HepG2 (cell line): Measurements from ENCODE around the gene SATB2. TPM values are rescaled to one million over a fixed set of nuclear protein-coding genes. Genes with fewer than 3 reads are reported as not detected.

ENCODE experiments used
- ATAC-seq: fragments of 200-7000 bp; cut with Tn5 transposase; 3 replicates; pipeline ENCODE4 v1.9.1; 2020; ENCODE audit warnings: mild to moderate bottlenecking, moderate library complexity
- BruUV-seq: library from RNA; stranded (reverse); fragments of 400-500 nt; replicated peaks from 2 replicates; lab custom pipeline; 2021; lab: Mats Ljungman, UMichigan
- CTCF ChIA-PET: fragments of 300-600 bp; formaldehyde crosslinking; extraction: SDS; loops from one replicate; lab custom pipeline; 2021; ENCODE audit warnings: low total read pairs, inconsistent platforms, low intra/inter-chr PET ratio; lab: Yijun Ruan, JAX
- POLR2A ChIA-PET: fragments of 350-600 bp; sonication (Branson Sonifier 250); formaldehyde crosslinking; loops from one replicate; lab custom pipeline; 2020; ENCODE audit warnings: antibody characterized with exemption, inconsistent platforms; lab: Yijun Ruan, JAX
- DNase-seq: peaks from one replicate; pipeline ENCODE4 v3.0.0-alpha.2; 2015; ENCODE audit warnings: low spot score
- FAIRE-seq: peaks from 3 replicates; lab custom pipeline; 2011; peaks lifted over from hg19 to GRCh38; lab: Jason Lieb, UNC
- H2AFZ ChIP-seq: one replicate; pipeline ENCODE4 v1.6.1; 2011; ENCODE audit warnings: low read length, inconsistent platforms
- H3K27ac ChIP-seq: fragments of 300-600 bp; 3 replicates; pipeline ENCODE4 v1.8.0; 2011; ENCODE audit warnings: mixed run types, mild to moderate bottlenecking, mixed read lengths, low read length, inconsistent platforms; ENCODE audit not compliant: insufficient read depth; ENCODE audit errors: extremely low read length
- H3K27me3 ChIP-seq, 2 experiments: fragments of 200-600 bp in 1 of 2; 2 replicates in 1 of 2; 3 replicates in 1 of 2; pipeline versions ENCODE4 v1.6.0 to v1.8.0; 2011; ENCODE audit warnings: low read length in 2 of 2, mild to moderate bottlenecking in 2 of 2, moderate library complexity in 2 of 2, inconsistent platforms in 1 of 2; ENCODE audit not compliant: insufficient read depth in 2 of 2, control insufficient read depth in 1 of 2
- H3K36me3 ChIP-seq, 2 experiments: fragments of 200-600 bp in 1 of 2; replicated peaks in 1 of 2; 2 replicates in 1 of 2; 3 replicates in 1 of 2; pipeline versions ENCODE4 v1.5.1 to v1.8.0; 2011; ENCODE audit warnings: low read length in 2 of 2, inconsistent platforms in 1 of 2; ENCODE audit not compliant: insufficient read depth in 2 of 2, control insufficient read depth in 1 of 2
- H3K4me1 ChIP-seq: 2 replicates; pipeline ENCODE4 v1.5.1; 2012; ENCODE audit warnings: low read length, inconsistent platforms; ENCODE audit not compliant: insufficient read depth
- H3K4me2 ChIP-seq: 2 replicates; pipeline ENCODE4 v1.6.0; 2011; ENCODE audit warnings: low read depth, low read length, inconsistent platforms
- H3K4me3 ChIP-seq, 3 experiments: fragments of 200-600 bp in 1 of 3; sonication (generic), shearing (Covaris generic) in 1 of 3; replicated peaks in 1 of 3; 2 replicates each; pipeline ENCODE4 v1.5.1; 2011 to 2016; ENCODE audit warnings: low read length in 3 of 3, inconsistent platforms in 2 of 3, low read depth in 2 of 3, mild to moderate bottlenecking in 2 of 3, control low read depth in 1 of 3, mixed read lengths in 1 of 3; ENCODE audit not compliant: insufficient read depth in 1 of 3
- H3K79me2 ChIP-seq: one replicate; pipeline ENCODE4 v1.6.1; 2011; ENCODE audit warnings: low read length, inconsistent platforms; ENCODE audit not compliant: insufficient read depth
- H3K9ac ChIP-seq: 2 replicates; pipeline ENCODE4 v1.6.0; 2011; ENCODE audit warnings: mild to moderate bottlenecking, low read depth, low read length, inconsistent platforms; ENCODE audit not compliant: insufficient read depth
- H3K9me3 ChIP-seq: 2 replicates; pipeline ENCODE4 v1.5.1; 2012; ENCODE audit warnings: mild to moderate bottlenecking, low read length
- H4K20me1 ChIP-seq: 2 replicates; pipeline ENCODE4 v1.6.0; 2011; ENCODE audit warnings: inconsistent platforms, mild to moderate bottlenecking, low read length, moderate library complexity; ENCODE audit not compliant: insufficient read depth
- ARNTL ChIP-seq: sonication (generic); formaldehyde crosslinking; IDR thresholded peaks from 2 replicates; pipeline ENCODE4 v1.4.0; 2020; ENCODE audit warnings: mild to moderate bottlenecking, missing genetic modification reagents
- BRD4 ChIP-seq: sonication (generic); formaldehyde crosslinking; IDR thresholded peaks from 2 replicates; pipeline ENCODE4 v1.4.0; 2020; ENCODE audit warnings: missing genetic modification reagents
- DNMT3B ChIP-seq: conservative IDR thresholded peaks from 2 replicates; pipeline ENCODE4 v1.6.1; 2016; ENCODE audit warnings: missing biosample characterization, control low read depth
- JARID2 ChIP-seq: sonication (generic); formaldehyde crosslinking; IDR thresholded peaks from 2 replicates; pipeline ENCODE4 v1.8.1; 2023; ENCODE audit warnings: missing genetic modification reagents, inconsistent platforms; ENCODE audit not compliant: insufficient replicate concordance
- KLF16 ChIP-seq, 2 experiments: sonication (generic) in 1 of 2; formaldehyde crosslinking in 1 of 2; IDR thresholded peaks; 2 replicates each; pipeline versions ENCODE4 v1.6.1 to v1.8.0; 2016 to 2023; ENCODE audit warnings: missing genetic modification reagents in 2 of 2, missing compliant biosample characterization in 1 of 2
- MAX ChIP-seq: IDR thresholded peaks from 2 replicates; pipeline ENCODE4 v1.6.1; 2012; ENCODE audit warnings: inconsistent platforms
- MXI1 ChIP-seq: IDR thresholded peaks from 3 replicates; pipeline ENCODE4 v1.6.1; 2012; ENCODE audit warnings: low read depth, low read length, inconsistent platforms, borderline replicate concordance
- NCOA2 ChIP-seq: sonication (generic); formaldehyde crosslinking; IDR thresholded peaks from 2 replicates; pipeline ENCODE4 v1.8.0; 2022; ENCODE audit warnings: inconsistent platforms
- NFKBIZ ChIP-seq: IDR thresholded peaks from 2 replicates; pipeline ENCODE4 v1.6.1; 2018; ENCODE audit warnings: missing genetic modification reagents, missing compliant biosample characterization
- NFYB ChIP-seq: sonication (generic); formaldehyde crosslinking; IDR thresholded peaks from 2 replicates; pipeline ENCODE4 v1.4.0; 2020; ENCODE audit warnings: missing genetic modification reagents
- RFX5 ChIP-seq: IDR thresholded peaks from 2 replicates; pipeline ENCODE4 v1.6.1; 2011; ENCODE audit warnings: low read depth, low read length, improper control_type of control experiment
- SETDB1 ChIP-seq: sonication (generic); formaldehyde crosslinking; IDR thresholded peaks from 2 replicates; pipeline ENCODE4 v1.5.1; 2020; ENCODE audit warnings: missing genetic modification reagents, mild to moderate bottlenecking, borderline replicate concordance
- SP2 ChIP-seq: sonication (generic); formaldehyde crosslinking; IDR thresholded peaks from 2 replicates; pipeline ENCODE4 v1.5.1; 2020; ENCODE audit warnings: mild to moderate bottlenecking, missing genetic modification reagents
- SP5 ChIP-seq: IDR thresholded peaks from 2 replicates; pipeline ENCODE4 v1.6.1; 2016; ENCODE audit warnings: low read depth, borderline replicate concordance
- TBX3 ChIP-seq: fragments of 450-650 bp; IDR thresholded peaks from 2 replicates; pipeline ENCODE4 v1.6.1; 2017; ENCODE audit warnings: antibody characterized with exemption, mild to moderate bottlenecking, inconsistent platforms, borderline replicate concordance
- ZBTB26 ChIP-seq: IDR thresholded peaks from 2 replicates; pipeline ENCODE4 v1.6.1; 2016; ENCODE audit warnings: missing compliant biosample characterization, missing genetic modification reagents, borderline replicate concordance
- ZFP36L1 ChIP-seq: sonication (generic); formaldehyde crosslinking; IDR thresholded peaks from 2 replicates; pipeline ENCODE4 v1.8.0; 2022; ENCODE audit warnings: mild to moderate bottlenecking, missing genetic modification reagents, moderate library complexity
- ZKSCAN5 ChIP-seq: sonication (generic); formaldehyde crosslinking; IDR thresholded peaks from 2 replicates; pipeline ENCODE4 v1.5.1; 2020; ENCODE audit warnings: mild to moderate bottlenecking, missing genetic modification reagents
- ZNF879 ChIP-seq: sonication (generic); formaldehyde crosslinking; IDR thresholded peaks from 2 replicates; pipeline ENCODE4 v1.8.1; 2023; ENCODE audit warnings: missing genetic modification reagents
- WGBS: methylation state at CpG from one replicate; pipeline ENCODE4 v1.1.6; 2017; ENCODE audit warnings: low lambda C conversion rate; 5-methylcytosine and 5-hydroxymethylcytosine counted together
- in situ Hi-C: cut with HindIII; loops from 2 replicates; pipeline ENCODE4 v1.10.0; 2017; ENCODE audit warnings: low pct_unique_long_range_greater_than_20kb; ENCODE audit not compliant: extremely low pct_ligation_motif_present
- intact Hi-C: fragments of 100-400 bp; cut with micrococcal nuclease; formaldehyde crosslinking; loops from one replicate; pipeline ENCODE4 v1.10.0; 2022; ENCODE audit not compliant: unreplicated experiment
- polyA plus RNA-seq, 8 experiments: library from polyadenylated mRNA; depleted of rRNA in 3 of 8; stranded (reverse) in 7 of 8; unstranded in 1 of 8; fragments of >200 nt; fragmentation: Illumina TruSeq in 4 of 8; extraction: Trizol in 4 of 8; gene quantifications; 2 replicates each; pipeline versions ENCODE4 v1.2.1 to v1.2.3, GENCODE V29; 2011 to 2016; ENCODE audit warnings: low read depth in 4 of 8, missing spikeins in 1 of 8, mixed read lengths in 1 of 8; ENCODE audit not compliant: insufficient read depth in 1 of 8
- total RNA-seq, 5 experiments: library from RNA; depleted of rRNA; stranded (reverse); fragments of >200 nt; fragmentation: Illumina TruSeq; extraction: Trizol; gene quantifications; 2 replicates each; pipeline ENCODE4 v1.2.3, GENCODE V29; 2016; ENCODE audit warnings: low read depth in 1 of 5
- TF ChIP-seq, protein P1 (sequence below): sonication (generic); formaldehyde crosslinking; IDR thresholded peaks from 2 replicates; pipeline ENCODE4 v1.5.1; 2020; ENCODE audit warnings: missing genetic modification reagents, mild to moderate bottlenecking, borderline replicate concordance

Gene SATB2
- total and polyA plus RNA-seq, 2 of the 13 experiments (the other 11 are each of a cell fraction or from before 2014, with no cell fraction given) = 2.5 to 5.5 TPM

DNA sequence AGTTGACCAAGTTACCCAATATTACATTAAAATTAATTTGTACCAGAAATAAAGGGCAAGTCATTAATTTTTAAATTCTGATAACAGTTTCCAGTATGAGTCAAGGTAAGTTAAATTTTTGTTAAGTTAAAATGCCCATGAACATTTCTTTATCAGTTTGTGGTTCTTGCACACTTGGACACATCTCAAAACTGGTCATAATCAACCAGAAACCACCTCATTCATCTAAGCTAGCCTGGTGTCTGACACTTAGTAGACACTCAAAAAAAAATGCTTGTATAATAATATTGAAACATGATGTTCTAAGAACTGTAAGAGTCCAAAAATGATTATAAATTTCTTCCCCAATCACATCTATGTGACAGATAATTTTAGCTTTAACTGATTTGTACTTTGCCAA is 62.4 kb downstream of the SATB2 start:
- Histone ChIP-seq H3K4me3 (no peak overlapping the region), H4K20me1 (no peaks in the 10 kb centered on the region), H3K79me2 (no peaks in the 10 kb centered on the region), H3K36me3 (no peaks in the 10 kb centered on the region), H2AFZ (no peak overlapping the region), H3K9ac (no peak overlapping the region), H3K4me1 (no peaks in the 10 kb centered on the region), H3K9me3 (no peaks in the 10 kb centered on the region), H3K4me2 (no peak overlapping the region), H3K27me3 (no peaks in the 10 kb centered on the region), H3K27ac (no peak overlapping the region)
- no peak for ATAC-seq
- in situ Hi-C loops (no loop called here), intact Hi-C loops (no loop called here)
- BruUV-seq = no TSS peak
- FAIRE-seq = no peak
- no peak for DNase-seq
- CTCF ChIA-PET = no interaction called here
- POLR2A ChIA-PET = no interaction called here
- TF ChIP-seq SP2 (CRISPR knock-in tag) (no peak), SP5 (no peak), DNMT3B (CRISPR knock-in tag) (no peak), TBX3 (no peak), NFYB (CRISPR knock-in tag) (no peak), NFKBIZ (CRISPR knock-in tag) (no peak), NCOA2 (CRISPR knock-in tag) (no peak)
- TF ChIP-seq, protein P1, sequence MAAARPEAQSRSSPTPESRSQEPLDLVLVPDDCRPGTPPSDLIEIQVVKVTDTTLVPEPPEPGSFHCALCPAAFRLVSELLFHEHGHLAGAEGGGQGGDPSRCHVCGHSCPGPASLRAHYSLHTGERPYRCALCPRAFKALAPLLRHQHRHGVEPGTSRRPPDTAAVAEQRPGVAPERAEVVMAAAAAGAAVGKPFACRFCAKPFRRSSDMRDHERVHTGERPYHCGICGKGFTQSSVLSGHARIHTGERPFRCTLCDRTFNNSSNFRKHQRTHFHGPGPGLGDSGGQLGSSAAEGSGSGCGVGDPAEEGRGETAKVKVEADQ (CRISPR knock-in tag) = no peak

DNA sequence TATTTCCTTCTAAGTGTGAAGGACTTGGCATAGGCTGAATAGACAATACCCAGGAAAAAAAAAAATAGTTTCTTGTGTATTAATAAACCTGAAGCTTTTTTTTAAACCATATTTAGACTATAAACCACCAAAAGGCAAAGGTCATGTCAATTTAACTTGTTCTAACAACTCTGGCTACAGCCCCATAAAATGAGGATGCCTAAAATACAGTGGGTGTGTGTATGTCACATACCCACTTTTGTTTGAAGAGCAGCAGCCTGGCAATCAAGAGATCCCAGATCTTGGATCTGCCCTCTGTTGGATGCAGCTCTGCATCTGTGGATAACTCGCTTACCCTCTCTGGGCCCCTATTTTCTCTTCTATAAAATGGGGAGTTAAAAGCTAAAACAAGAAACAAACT is 65.4 kb downstream of the SATB2 start:
- Histone ChIP-seq H3K79me2 (no peaks in the 10 kb centered on the region), H3K9me3 (no peaks in the 10 kb centered on the region), H2AFZ (no peak overlapping the region), H3K4me3 (no peak overlapping the region), H3K9ac (no peak overlapping the region), H3K27me3 (no peaks in the 10 kb centered on the region), H3K36me3 (no peaks in the 10 kb centered on the region), H3K4me2 (no peak overlapping the region), H3K27ac (no peak overlapping the region), H4K20me1 (no peaks in the 10 kb centered on the region), H3K4me1 (no peaks in the 10 kb centered on the region)
- ChIA-PET POLR2A (no interaction called here), CTCF (no interaction called here)
- no TSS peak for BruUV-seq
- 48% methylated on average over 1 of the region's 1 CpG for WGBS
- intact Hi-C loops = no loop called here
- DNase-seq (no peak), ATAC-seq (no peak), FAIRE-seq (no peak)
- no peak for TF ChIP-seq KLF16 (CRISPR knock-in tag; IDR thresholded peaks at IDR 0.05)
- TF ChIP-seq JARID2 (CRISPR knock-in tag) = no peak
- no peak for TF ChIP-seq ZBTB26 (CRISPR knock-in tag)
- TF ChIP-seq SETDB1 = no peak
- no peak for TF ChIP-seq ZKSCAN5 (CRISPR knock-in tag)
- no peak for TF ChIP-seq ZFP36L1 (CRISPR knock-in tag)
- no peak for TF ChIP-seq BRD4 (CRISPR knock-in tag)
- TF ChIP-seq ZNF879 = no peak
- no peak for TF ChIP-seq RFX5
- no peak for TF ChIP-seq ARNTL (CRISPR knock-in tag)
- no peak for TF ChIP-seq MAX
- TF ChIP-seq MXI1 = no peak
- in situ Hi-C loops = no loop called here
